GM13977 (cell line): Measurements from ENCODE around the gene TP53BP2.
"Not testable (repeated sequence)": the region's sequence is repeated elsewhere in the genome, so short reads cannot be mapped to it uniquely, and the experiment has no call there.

Source experiments
- DNase-seq: peaks from one replicate; pipeline ENCODE4 v3.0.0; 2012; ENCODE audit warnings: low spot score
- CTCF ChIP-seq: IDR thresholded peaks from 2 replicates; pipeline ENCODE4 v1.5.1; 2012; ENCODE audit warnings: mild to moderate bottlenecking, control low read depth; ENCODE audit not compliant: insufficient read depth; ENCODE audit errors: extremely low read depth, missing control alignments
- in situ Hi-C: fragments of 300-500 bp; cut with MboI; formaldehyde crosslinking; loops from one replicate; pipeline ENCODE4 v1.12.0; 2022; ENCODE audit warnings: low sequenced_read_pairs, low pct_unique_long_range_greater_than_20kb, mixed read lengths, inconsistent platforms; ENCODE audit not compliant: unreplicated experiment

TP53BP2 gene

DNA sequence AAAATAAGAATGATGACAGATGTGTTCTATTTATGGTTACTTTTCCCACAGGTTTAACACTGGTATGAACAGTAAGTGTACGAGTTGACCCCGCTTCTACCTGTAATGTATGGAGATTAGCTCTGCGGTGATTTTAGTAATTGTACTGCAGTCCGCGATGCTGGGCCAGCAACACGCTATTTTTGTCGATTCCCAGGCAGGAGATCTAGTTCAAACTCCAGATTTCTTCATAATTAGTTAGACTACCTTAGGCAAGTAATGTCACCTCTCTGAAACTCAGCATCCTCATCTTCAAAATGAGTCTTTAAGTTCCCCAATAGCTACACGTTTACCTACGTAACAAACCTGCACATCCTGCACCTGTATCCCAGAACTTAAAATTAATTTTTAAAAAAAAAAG is 21.5 kb downstream of the TP53BP2 start:
- in situ Hi-C loops = no loop called here
- no peak for DNase-seq
- TF ChIP-seq CTCF = no peak

- DNase-seq = no peak
- in situ Hi-C loops = no loop called here
- TF ChIP-seq CTCF = no peak
These were observed 24.8 kb downstream of the TP53BP2 start for GRCh38 chr1:223820971-223821370.

DNA sequence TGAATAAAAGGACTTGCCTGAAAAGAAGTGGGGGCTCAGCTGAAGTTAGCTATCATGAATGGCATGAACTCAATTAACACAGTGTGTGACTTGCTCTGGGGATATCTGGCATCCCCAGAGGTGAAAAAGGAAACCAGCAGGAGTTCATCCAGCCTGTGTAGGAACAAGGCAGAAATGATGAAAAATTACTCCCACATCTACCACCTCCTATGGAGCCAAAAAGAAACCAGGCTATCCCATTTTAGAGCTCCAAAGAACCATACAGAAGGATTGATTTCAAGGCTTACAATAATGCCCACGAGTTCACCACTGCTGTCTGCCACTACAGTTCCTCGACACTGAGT is 25.3 kb downstream of the TP53BP2 start:
- TF ChIP-seq CTCF = no peak
- in situ Hi-C loops = no loop called here
- no peak for DNase-seq

DNA sequence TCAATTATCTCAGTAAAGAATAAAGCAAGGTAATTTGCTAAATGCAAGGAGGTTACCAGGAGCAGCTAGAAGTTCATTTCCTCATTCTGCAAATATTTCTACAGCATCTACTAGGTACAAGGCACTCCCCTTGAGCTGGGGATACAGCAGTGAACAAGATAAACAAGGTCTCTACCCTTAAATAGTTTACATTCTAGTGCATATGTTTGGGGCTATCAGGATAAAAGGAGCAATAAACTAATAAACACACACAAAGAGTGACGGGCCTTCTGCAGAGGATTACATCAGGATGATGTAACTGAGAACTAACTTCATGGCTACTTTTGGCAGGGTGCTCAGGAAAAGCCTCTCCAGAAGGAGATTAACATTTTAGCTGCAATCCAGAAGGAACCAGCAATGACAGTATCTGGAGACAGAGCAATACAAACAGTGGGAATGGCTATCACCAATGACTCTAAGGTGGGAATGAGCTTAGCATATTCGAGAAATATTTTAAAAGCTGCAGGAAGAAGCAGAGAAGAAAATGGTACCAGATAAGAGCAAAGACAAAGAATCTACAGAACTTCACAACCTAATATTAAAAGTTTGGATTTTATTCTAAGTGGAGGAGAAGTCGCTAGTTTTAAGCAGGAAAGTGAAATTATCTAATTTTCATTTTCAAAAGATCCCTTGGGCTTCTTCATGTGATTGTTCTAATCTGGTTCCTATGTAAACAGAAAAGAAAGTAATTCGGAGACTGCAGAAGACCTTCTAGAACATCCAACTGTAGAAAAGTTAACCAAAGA is 25.8 kb downstream of the TP53BP2 start:
- DNase-seq = no peak
- no peak for TF ChIP-seq CTCF
- in situ Hi-C loops = no loop called here

GRCh38 chr1:223817265-223817664 is 28.5 kb downstream of the TP53BP2 start:
- in situ Hi-C loops, DNase-seq: not testable (repeated sequence)

DNA sequence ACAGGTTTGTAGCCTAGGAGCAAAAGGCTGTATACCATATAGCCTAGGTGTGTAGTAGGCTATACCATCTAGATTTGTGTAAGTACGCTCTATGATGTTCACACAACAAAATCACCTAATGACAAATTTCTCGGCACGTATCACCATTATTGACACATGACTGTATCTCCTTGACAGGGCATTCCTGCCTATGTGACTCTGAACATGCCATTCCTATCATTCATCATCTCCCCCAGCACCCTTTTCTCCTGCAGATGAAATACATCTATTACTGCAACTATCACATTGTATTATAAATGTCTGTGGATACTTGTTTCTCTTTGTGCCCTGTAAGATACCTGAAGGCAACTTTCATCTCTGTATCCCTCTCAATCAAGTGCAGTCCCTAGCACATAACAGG is 29.9 kb downstream of the TP53BP2 start:
- in situ Hi-C loops = no loop called here
- TF ChIP-seq CTCF = no peak
- no peak for DNase-seq

GRCh38 chr1:223815020-223815853 is 30.5 kb downstream of the TP53BP2 start:
- no peak for DNase-seq
- no peak for TF ChIP-seq CTCF
- in situ Hi-C loops = no loop called here
